ENCODE results near the gene ARL15.

DNA sequence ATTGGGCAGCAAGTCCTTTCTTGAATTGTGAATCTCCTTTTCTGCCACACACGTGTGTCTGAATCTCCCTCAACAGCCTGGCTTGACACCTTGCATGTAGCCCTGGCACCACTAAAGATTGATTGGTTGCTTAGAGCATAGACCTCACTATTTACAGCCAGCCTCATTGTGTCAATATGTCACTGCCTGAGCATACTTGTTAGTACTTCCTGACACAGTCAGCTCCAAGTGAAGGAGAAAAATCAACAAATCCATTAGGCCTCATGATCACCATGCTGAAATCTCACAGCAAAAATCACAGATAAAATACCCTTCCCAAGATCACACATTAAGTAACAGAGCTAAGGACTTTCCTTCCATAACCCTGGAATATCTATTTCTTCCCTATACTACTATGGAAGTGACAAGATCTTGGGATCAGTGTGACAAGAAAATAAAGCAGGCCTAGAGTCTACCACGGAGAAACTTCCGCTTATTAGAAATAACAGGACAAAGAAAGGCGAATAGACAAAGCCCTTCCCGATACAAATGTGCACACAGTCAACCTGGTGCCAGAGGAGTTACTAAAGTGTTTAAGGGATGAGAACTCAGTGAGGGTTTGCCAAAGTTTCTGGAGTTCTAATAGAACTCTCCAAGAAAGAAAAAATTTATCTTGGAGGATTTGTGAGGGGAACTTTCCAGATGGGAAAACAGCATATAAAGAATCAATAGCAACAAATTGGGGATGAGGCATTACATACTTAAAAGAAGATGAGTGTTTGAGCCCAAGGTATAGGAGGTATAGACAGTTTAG is 5.6 kb upstream of the ARL15 start:
- TF ChIP-seq, protein P1, sequence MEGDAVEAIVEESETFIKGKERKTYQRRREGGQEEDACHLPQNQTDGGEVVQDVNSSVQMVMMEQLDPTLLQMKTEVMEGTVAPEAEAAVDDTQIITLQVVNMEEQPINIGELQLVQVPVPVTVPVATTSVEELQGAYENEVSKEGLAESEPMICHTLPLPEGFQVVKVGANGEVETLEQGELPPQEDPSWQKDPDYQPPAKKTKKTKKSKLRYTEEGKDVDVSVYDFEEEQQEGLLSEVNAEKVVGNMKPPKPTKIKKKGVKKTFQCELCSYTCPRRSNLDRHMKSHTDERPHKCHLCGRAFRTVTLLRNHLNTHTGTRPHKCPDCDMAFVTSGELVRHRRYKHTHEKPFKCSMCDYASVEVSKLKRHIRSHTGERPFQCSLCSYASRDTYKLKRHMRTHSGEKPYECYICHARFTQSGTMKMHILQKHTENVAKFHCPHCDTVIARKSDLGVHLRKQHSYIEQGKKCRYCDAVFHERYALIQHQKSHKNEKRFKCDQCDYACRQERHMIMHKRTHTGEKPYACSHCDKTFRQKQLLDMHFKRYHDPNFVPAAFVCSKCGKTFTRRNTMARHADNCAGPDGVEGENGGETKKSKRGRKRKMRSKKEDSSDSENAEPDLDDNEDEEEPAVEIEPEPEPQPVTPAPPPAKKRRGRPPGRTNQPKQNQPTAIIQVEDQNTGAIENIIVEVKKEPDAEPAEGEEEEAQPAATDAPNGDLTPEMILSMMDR (IDR thresholded peaks at IDR 0.05; ENCODE audit: borderline replicate concordance, extremely low read depth, low read length, poor library complexity, severe bottlenecking): no peak
- no peak for TF ChIP-seq EZH2 (IDR thresholded peaks at IDR 0.05; ENCODE audit: borderline replicate concordance, low read depth, low read length, severe bottlenecking)
